B cell (primary cell): ENCODE measurements around the gene PLAGL2. TPM values are rescaled to one million over a fixed set of nuclear protein-coding genes. Genes with fewer than 3 reads are reported as not detected.

Experiments
- ATAC-seq: fragments of 200-7000 bp; cut with Tn5 transposase; one replicate; pipeline ENCODE4 v1.10.0; 2021; ENCODE audit warnings: low read depth, mild to moderate bottlenecking, moderate number of reproducible peaks, moderate library complexity
- CTCF ChIA-PET: fragments of 350-600 bp; sonication (Branson Sonifier 250); formaldehyde crosslinking; loops from one replicate; lab custom pipeline; 2021; ENCODE audit warnings: antibody characterized with exemption, inconsistent platforms; lab: Charles Lee
- POLR2A ChIA-PET: fragments of 350-600 bp; sonication (Branson Sonifier 250); formaldehyde crosslinking; loops from one replicate; lab custom pipeline; 2021; ENCODE audit warnings: antibody characterized with exemption; lab: Charles Lee
- DNase-seq: peaks from one replicate; pipeline ENCODE4 v3.0.0; 2013
- H2AFZ ChIP-seq: 2 replicates; pipeline ENCODE4 v1.6.1; 2012; ENCODE audit warnings: mild to moderate bottlenecking, low read depth, low read length; ENCODE audit not compliant: insufficient read depth, poor library complexity, severe bottlenecking
- H3K27ac ChIP-seq, 2 donors: 1 replicate in 1 of 2; 2 replicates in 1 of 2; pipeline ENCODE4 v1.5.1; 2012 to 2013; ENCODE audit warnings: low read length in 2 of 2, mild to moderate bottlenecking in 2 of 2, moderate library complexity in 1 of 2
- H3K27me3 ChIP-seq, 4 experiments: fragments of 200-600 bp in 1 of 4; sonication (generic) in 1 of 4; replicated peaks in 1 of 4; 1 replicate in 2 of 4; 2 replicates in 2 of 4; pipeline versions ENCODE4 v1.6.1 to v1.7.0; 2013 to 2016; ENCODE audit warnings: low read length in 3 of 4, mild to moderate bottlenecking in 2 of 4, mixed read lengths in 1 of 4, moderate library complexity in 1 of 4; ENCODE audit not compliant: insufficient read depth in 4 of 4, control insufficient read depth in 3 of 4; ENCODE audit errors: control extremely low read depth in 1 of 4
- H3K36me3 ChIP-seq, 2 experiments: replicated peaks in 1 of 2; 1 replicate in 1 of 2; 2 replicates in 1 of 2; pipeline versions ENCODE4 v1.6.1 to v1.7.1; 2013; ENCODE audit warnings: low read length in 1 of 2; ENCODE audit not compliant: insufficient read depth in 2 of 2, control insufficient read depth in 1 of 2; ENCODE audit errors: control extremely low read depth in 1 of 2, extremely low read depth in 1 of 2
- H3K4me1 ChIP-seq, 2 donors: fragments of 200-600 bp in 1 of 2; sonication (generic) in 1 of 2; 1 replicate in 1 of 2; 2 replicates in 1 of 2; pipeline versions ENCODE4 v1.5.1 to v1.6.1; 2013 to 2017; ENCODE audit warnings: low read length in 2 of 2; ENCODE audit not compliant: control insufficient read depth in 2 of 2, insufficient read depth in 2 of 2
- H3K4me2 ChIP-seq: replicated peaks from 2 replicates; pipeline ENCODE3; 2012; ENCODE audit warnings: mild to moderate bottlenecking, low read depth, low read length; ENCODE audit not compliant: poor library complexity, severe bottlenecking
- H3K4me3 ChIP-seq, 5 experiments: fragments of 200-600 bp in 1 of 5; sonication (generic) in 1 of 5; 1 replicate in 3 of 5; 2 replicates in 2 of 5; pipeline versions ENCODE4 v1.5.1 to v1.7.0; 2011 to 2016; ENCODE audit warnings: low read length in 4 of 5, mild to moderate bottlenecking in 4 of 5, low read depth in 2 of 5, control low read depth in 1 of 5, moderate library complexity in 1 of 5; ENCODE audit not compliant: insufficient read depth in 1 of 5; ENCODE audit errors: control extremely low read depth in 1 of 5, extremely low read depth in 1 of 5
- H3K79me2 ChIP-seq: fragments of 200-600 bp; sonication (generic); one replicate; pipeline ENCODE4 v1.6.0; 2016; ENCODE audit warnings: low read length; ENCODE audit not compliant: control insufficient read depth, insufficient read depth
- H3K9ac ChIP-seq: fragments of 200-600 bp; sonication (generic); 2 replicates; pipeline ENCODE4 v1.6.1; 2017; ENCODE audit warnings: mild to moderate bottlenecking, low read length, moderate library complexity
- H3K9me3 ChIP-seq, 3 donors: one replicate each; pipeline versions ENCODE4 v1.6.1 to v1.7.1; 2013; ENCODE audit warnings: low read length in 2 of 3; ENCODE audit not compliant: control insufficient read depth in 2 of 3, insufficient read depth in 1 of 3; ENCODE audit errors: control extremely low read depth in 1 of 3
- H4K20me1 ChIP-seq: 2 replicates; pipeline ENCODE4 v1.6.0; 2012; ENCODE audit warnings: mild to moderate bottlenecking, low read length; ENCODE audit not compliant: insufficient read depth, control insufficient read depth, poor library complexity, severe bottlenecking
- H3K27ac Mint-ChIP-seq: one replicate; pipeline ENCODE4 v1.8.0; 2021; ENCODE audit warnings: mixed read lengths
- H3K27me3 Mint-ChIP-seq: one replicate; pipeline ENCODE4 v1.8.0; 2021; ENCODE audit warnings: mixed read lengths
- H3K4me1 Mint-ChIP-seq: one replicate; pipeline ENCODE4 v1.8.0; 2021; ENCODE audit warnings: mixed read lengths
- H3K4me3 Mint-ChIP-seq: one replicate; pipeline ENCODE4 v1.8.0; 2021; ENCODE audit warnings: mixed read lengths
- H3K9me3 Mint-ChIP-seq: one replicate; pipeline ENCODE4 v1.8.0; 2022; ENCODE audit warnings: mixed read lengths; ENCODE audit not compliant: insufficient read depth
- CTCF ChIP-seq: fragments of 200-600 bp; IDR thresholded peaks from one replicate; pipeline ENCODE4 v1.8.0; 2022; ENCODE audit warnings: antibody characterized with exemption, mild to moderate bottlenecking
- EZH2 ChIP-seq: IDR thresholded peaks from 2 replicates; pipeline ENCODE4 v1.6.1; 2012; ENCODE audit warnings: borderline replicate concordance, low read depth, mild to moderate bottlenecking, moderate library complexity, low read length; ENCODE audit not compliant: insufficient read depth, poor library complexity, severe bottlenecking
- WGBS: methylation state at CpG from one replicate; pipeline ENCODE4 v1.1.5; 2013; ENCODE audit warnings: missing lambda C conversion rate; ENCODE audit not compliant: insufficient coverage; 5-methylcytosine and 5-hydroxymethylcytosine counted together
- intact Hi-C: fragments of 100-400 bp; cut with micrococcal nuclease; formaldehyde crosslinking; loops from one replicate; pipeline ENCODE4 v1.10.0; 2022
- polyA plus RNA-seq: library from polyadenylated mRNA; depleted of rRNA; stranded (reverse); fragments of >200 nt; gene quantifications from 2 replicates; pipeline ENCODE4 v1.2.3, GENCODE V29; 2012
- total RNA-seq, 2 donors: library from RNA; stranded (reverse); fragments of 120-200 nt in 1 of 2; gene quantifications; 1 replicate in 1 of 2; 2 replicates in 1 of 2; pipeline versions ENCODE4 v1.2.3 to v1.2.4, GENCODE V29; 2013 to 2022

Gene PLAGL2
- total and polyA plus RNA-seq, 2 donors (not counting 1 experiment from before 2014, with no cell fraction given): 4.4 to 18.4 TPM

GRCh38 chr20:32215147-32215546, 7.6 kb upstream of the PLAGL2 start:
- no peaks in the 10 kb centered on the region for H3K27me3 ChIP-seq
- Mint-ChIP-seq H3K27ac (no peak overlapping the region), H3K9me3 (no peaks in the 10 kb centered on the region), H3K27me3 (no peaks in the 10 kb centered on the region), H3K4me1 (peaks cover 7% of the 10 kb centered on the region), H3K4me3 (no peak overlapping the region)
- no peak overlapping the region for H3K9ac ChIP-seq
- no peak for TF ChIP-seq CTCF
- no peak for TF ChIP-seq EZH2
- ChIA-PET CTCF (interaction anchor here (1.2 kb wide), 1 partner anchor 117 kb away, joined by 3 read pairs; no protein-coding TSS in a partner anchor), POLR2A (no interaction called here)
- no peak overlapping the region for H3K27ac ChIP-seq
- H3K36me3 ChIP-seq: peaks cover 0 to 57% of the 10 kb centered on the region in 2 experiments
- no peak overlapping the region for H3K4me3 ChIP-seq
- H2AFZ ChIP-seq: no peak overlapping the region
- intact Hi-C loops: no loop called here
- no peaks in the 10 kb centered on the region for H3K79me2 ChIP-seq
- ATAC-seq (no peak), DNase-seq (no peak)
- H3K9me3 ChIP-seq: no peaks in the 10 kb centered on the region
- no peaks in the 10 kb centered on the region for H3K4me1 ChIP-seq
- no peak overlapping the region for H3K4me2 ChIP-seq
- 95% methylated on average over 5 of the region's 8 CpGs for WGBS
- H4K20me1 ChIP-seq: no peaks in the 10 kb centered on the region

DNA sequence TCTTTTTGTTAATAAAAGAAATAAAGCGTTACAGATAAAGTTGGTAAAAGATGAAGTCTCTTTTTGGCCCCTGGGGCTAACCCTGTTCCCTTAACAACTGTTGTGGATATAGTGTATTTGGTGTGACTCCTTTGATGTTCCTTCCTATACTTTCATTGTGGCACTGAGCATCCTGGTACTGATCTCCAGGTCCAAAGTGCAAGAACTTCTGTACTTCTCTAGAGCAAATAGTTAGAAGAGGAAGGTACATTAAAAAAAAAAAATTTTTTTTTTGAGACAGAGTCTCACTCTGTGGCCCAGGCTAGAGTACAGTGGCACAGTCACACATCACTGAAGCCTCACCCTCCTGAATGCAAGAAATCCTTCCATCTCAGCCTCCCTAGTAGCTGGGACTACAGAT, 6.3 kb upstream of the PLAGL2 start:
- Mint-ChIP-seq H3K9me3 (no peaks in the 10 kb centered on the region), H3K27ac (no peak overlapping the region), H3K4me3 (no peak overlapping the region), H3K27me3 (no peaks in the 10 kb centered on the region), H3K4me1 (peaks cover 20% of the 10 kb centered on the region)
- DNase-seq: no peak
- Histone ChIP-seq H2AFZ (no peak overlapping the region), H3K9ac (no peak overlapping the region), H3K36me3 (peaks cover 0 to 51% of the 10 kb centered on the region in 2 experiments), H3K9me3 (no peaks in the 10 kb centered on the region), H3K79me2 (peaks cover 8% of the 10 kb centered on the region), H3K27ac (no peak overlapping the region), H3K4me1 (peaks cover 2 to 4% of the 10 kb centered on the region in 2 donors), H3K27me3 (no peaks in the 10 kb centered on the region), H3K4me2 (no peak overlapping the region), H4K20me1 (no peaks in the 10 kb centered on the region), H3K4me3 (no peak overlapping the region)
- ATAC-seq: no peak
- intact Hi-C loops: no loop called here
- TF ChIP-seq CTCF (no peak), EZH2 (no peak)
- no CpG with 5 or more reads among the region's 1 CpG for WGBS
- ChIA-PET CTCF (no interaction called here), POLR2A (no interaction called here)
